Breast epithelium (tissue), 4 donors: ENCODE measurements around the gene PGS1. TPM values are rescaled to one million over a fixed set of nuclear protein-coding genes. Genes with fewer than 3 reads are reported as not detected.
A peak's percentile ranks its signal among the peaks of the same experiment; 100 is the strongest.

ENCODE experiments used
- DNase-seq, 2 donors: peaks; one replicate each; pipeline ENCODE4 v3.0.0-alpha.2; 2019; ENCODE audit warnings: low spot score in 2 of 2
- H3K27ac ChIP-seq, 2 donors: fragments of 200-600 bp; sonication (generic) in 1 of 2; one replicate each; pipeline ENCODE4 v1.5.1; 2016 to 2019; ENCODE audit warnings: mild to moderate bottlenecking in 1 of 2
- H3K27me3 ChIP-seq, 2 donors: fragments of 200-600 bp; sonication (generic) in 1 of 2; one replicate each; pipeline versions ENCODE4 v1.5.1 to v1.6.0; 2017 to 2019; ENCODE audit warnings: control low read depth in 1 of 2, mild to moderate bottlenecking in 1 of 2
- H3K36me3 ChIP-seq: fragments of 200-600 bp; one replicate; pipeline ENCODE4 v1.5.1; 2019
- H3K4me1 ChIP-seq, 2 donors: fragments of 200-600 bp; sonication (generic); one replicate each; pipeline ENCODE4 v1.5.1; 2016 to 2019; ENCODE audit warnings: control low read depth in 1 of 2
- H3K4me3 ChIP-seq, 3 donors: fragments of 200-600 bp; sonication (generic); 1 replicate in 2 of 3; 2 replicates in 1 of 3; pipeline ENCODE4 v1.5.1; 2016 to 2019; ENCODE audit warnings: mild to moderate bottlenecking in 3 of 3, moderate library complexity in 2 of 3
- H3K9me3 ChIP-seq, 2 donors: fragments of 200-600 bp; sonication (generic) in 1 of 2; one replicate each; pipeline ENCODE4 v1.5.1; 2016 to 2019; ENCODE audit warnings: control low read depth in 1 of 2
- POLR2A ChIP-seq: fragments of 450-650 bp; IDR thresholded peaks from one replicate; pipeline ENCODE4 v1.6.1; 2016; ENCODE audit warnings: antibody characterized with exemption, mild to moderate bottlenecking, moderate library complexity
- POLR2AphosphoS5 ChIP-seq, 3 donors: sonication (generic); formaldehyde crosslinking; IDR thresholded peaks; one replicate each; pipeline ENCODE4 v1.6.1; 2017; ENCODE audit warnings: antibody characterized with exemption in 3 of 3
- intact Hi-C: fragments of 100-400 bp; cut with DNase I; formaldehyde crosslinking; loops from one replicate; pipeline ENCODE4 v1.15.1; 2023; ENCODE audit warnings: low total_unique reads
- total RNA-seq, 3 donors: library from RNA; depleted of rRNA; stranded (reverse); fragments of >200 nt; gene quantifications; one replicate each; pipeline ENCODE4 v1.1.0, GENCODE V29; 2016
- TF ChIP-seq, protein P1 (sequence below), 3 donors: fragments of 450-650 bp; IDR thresholded peaks; one replicate each; pipeline ENCODE4 v1.5.1; 2016 to 2017; ENCODE audit warnings: antibody characterized with exemption in 3 of 3, mild to moderate bottlenecking in 3 of 3, moderate library complexity in 3 of 3

PGS1 gene
- total RNA-seq, 3 donors from 2014 or later, result 33.9 to 58.7 (median 50.2) TPM

DNA sequence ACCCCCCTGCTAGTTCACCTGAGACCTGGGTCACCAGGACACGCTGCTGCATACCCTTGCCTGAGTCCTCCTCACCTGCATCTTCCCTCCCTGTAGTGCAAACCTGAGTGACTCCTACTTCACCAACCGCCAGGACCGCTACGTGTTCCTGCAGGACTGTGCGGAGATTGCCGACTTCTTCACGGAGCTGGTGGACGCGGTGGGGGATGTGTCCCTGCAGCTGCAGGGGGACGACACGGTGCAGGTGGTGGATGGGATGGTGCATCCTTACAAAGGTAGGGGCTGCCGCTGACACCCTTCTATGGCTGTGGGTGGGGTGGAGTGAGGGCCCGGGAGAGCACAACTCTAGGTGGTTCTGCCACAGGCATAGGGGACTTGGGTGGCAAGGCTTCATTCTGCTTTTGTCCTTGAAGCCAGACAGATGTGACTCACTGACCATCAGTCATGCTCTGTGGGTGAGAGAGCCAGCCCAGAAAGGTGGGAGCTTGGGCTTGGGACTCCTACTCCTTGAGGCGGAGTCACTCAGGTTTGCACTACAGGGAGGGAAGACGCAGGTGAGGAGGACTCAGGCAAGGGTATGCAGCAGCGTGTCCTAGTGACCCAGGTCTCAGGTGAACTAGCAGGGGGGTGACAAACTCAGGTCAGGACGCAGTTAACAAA lies 22.3 kb downstream of the PGS1 start:
- peaks cover 6% of the 10 kb centered on the region for H3K36me3 ChIP-seq
- H3K27ac ChIP-seq, result peak overlapping the region; percentile 64 to 76
- peaks cover 4 to 15% of the 10 kb centered on the region in 2 donors for H3K4me1 ChIP-seq
- no peak overlapping the region for H3K4me3 ChIP-seq
- intact Hi-C loops, result no loop called here
- H3K9me3 ChIP-seq, result no peaks in the 10 kb centered on the region
- no peak for DNase-seq
- H3K27me3 ChIP-seq, result no peaks in the 10 kb centered on the region
- TF ChIP-seq POLR2AphosphoS5 (IDR thresholded peaks at IDR 0.05), result no peak
- TF ChIP-seq POLR2A, result no peak
- TF ChIP-seq, protein P1, sequence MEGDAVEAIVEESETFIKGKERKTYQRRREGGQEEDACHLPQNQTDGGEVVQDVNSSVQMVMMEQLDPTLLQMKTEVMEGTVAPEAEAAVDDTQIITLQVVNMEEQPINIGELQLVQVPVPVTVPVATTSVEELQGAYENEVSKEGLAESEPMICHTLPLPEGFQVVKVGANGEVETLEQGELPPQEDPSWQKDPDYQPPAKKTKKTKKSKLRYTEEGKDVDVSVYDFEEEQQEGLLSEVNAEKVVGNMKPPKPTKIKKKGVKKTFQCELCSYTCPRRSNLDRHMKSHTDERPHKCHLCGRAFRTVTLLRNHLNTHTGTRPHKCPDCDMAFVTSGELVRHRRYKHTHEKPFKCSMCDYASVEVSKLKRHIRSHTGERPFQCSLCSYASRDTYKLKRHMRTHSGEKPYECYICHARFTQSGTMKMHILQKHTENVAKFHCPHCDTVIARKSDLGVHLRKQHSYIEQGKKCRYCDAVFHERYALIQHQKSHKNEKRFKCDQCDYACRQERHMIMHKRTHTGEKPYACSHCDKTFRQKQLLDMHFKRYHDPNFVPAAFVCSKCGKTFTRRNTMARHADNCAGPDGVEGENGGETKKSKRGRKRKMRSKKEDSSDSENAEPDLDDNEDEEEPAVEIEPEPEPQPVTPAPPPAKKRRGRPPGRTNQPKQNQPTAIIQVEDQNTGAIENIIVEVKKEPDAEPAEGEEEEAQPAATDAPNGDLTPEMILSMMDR (IDR thresholded peaks at IDR 0.05), result no peak

DNA sequence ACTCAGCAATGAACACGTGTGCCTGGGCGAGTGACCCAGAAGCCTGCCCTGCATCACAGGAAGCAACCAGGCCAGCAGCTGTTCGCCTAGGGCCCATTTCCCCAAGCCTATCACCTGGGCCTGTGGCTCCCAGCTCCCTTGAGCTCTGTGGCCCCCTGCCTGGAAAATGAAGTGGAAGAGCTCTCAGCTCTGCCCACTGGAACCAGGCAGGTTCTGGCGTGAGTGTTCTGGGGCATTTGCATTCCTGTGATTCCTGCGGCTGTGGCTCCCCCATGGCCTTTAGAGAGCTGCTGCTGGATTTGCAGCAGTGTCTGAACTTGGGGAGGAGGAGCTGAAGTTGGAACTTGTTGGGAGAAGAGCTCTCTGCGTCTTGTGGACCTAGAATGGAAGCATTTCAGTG lies 22.8 kb downstream of the PGS1 start:
- H3K36me3 ChIP-seq, result peaks cover 6% of the 10 kb centered on the region

DNA sequence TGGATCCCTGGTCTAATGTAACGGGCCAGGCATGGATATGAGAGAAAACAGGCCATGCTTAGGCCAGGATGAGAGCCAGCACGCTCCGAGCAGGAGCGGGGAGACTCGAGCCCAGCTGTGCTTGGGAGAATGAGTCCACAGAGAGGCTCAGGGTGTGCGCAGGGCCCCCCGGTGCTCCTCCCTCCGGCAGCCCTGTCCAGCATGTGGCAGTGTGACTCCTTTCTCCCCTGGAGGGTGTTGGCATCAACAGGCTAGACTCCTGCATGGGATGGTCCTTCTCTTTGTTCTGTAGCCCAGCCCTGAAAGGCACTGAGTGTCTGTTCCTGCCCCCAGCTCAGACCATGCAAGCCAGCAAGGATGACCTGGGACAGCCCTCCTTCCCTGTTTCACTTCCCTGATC lies 23.4 kb downstream of the PGS1 start:
- H3K4me1 ChIP-seq, result peaks cover 4 to 15% of the 10 kb centered on the region in 2 donors
- H3K36me3 ChIP-seq, result peaks cover 6% of the 10 kb centered on the region
- TF ChIP-seq POLR2AphosphoS5 (IDR thresholded peaks at IDR 0.05), result no peak
- no peak for TF ChIP-seq POLR2A
- TF ChIP-seq, protein P1 (IDR thresholded peaks at IDR 0.05), result no peak
- no peak for DNase-seq
- peak overlapping the region; percentile 64 to 72 for H3K27ac ChIP-seq
- no peaks in the 10 kb centered on the region for H3K27me3 ChIP-seq
- intact Hi-C loops, result no loop called here
- H3K4me3 ChIP-seq, result no peak overlapping the region
- H3K9me3 ChIP-seq, result no peaks in the 10 kb centered on the region

More for the DNA sequence above, 22.8 kb downstream of the PGS1 start:
- H3K27ac ChIP-seq, result peak overlapping the region; percentile 64 to 76
- no peaks in the 10 kb centered on the region for H3K9me3 ChIP-seq
- DNase-seq, result peak in 1 of 2 donors; percentile 81
- no peaks in the 10 kb centered on the region for H3K27me3 ChIP-seq
- H3K4me1 ChIP-seq, result peaks cover 4 to 15% of the 10 kb centered on the region in 2 donors
- intact Hi-C loops, result no loop called here
- TF ChIP-seq POLR2A (no peak), POLR2AphosphoS5 (IDR thresholded peaks at IDR 0.05) (no peak)
- TF ChIP-seq, protein P1 (IDR thresholded peaks at IDR 0.05), result no peak
- H3K4me3 ChIP-seq, result no peak overlapping the region

DNA sequence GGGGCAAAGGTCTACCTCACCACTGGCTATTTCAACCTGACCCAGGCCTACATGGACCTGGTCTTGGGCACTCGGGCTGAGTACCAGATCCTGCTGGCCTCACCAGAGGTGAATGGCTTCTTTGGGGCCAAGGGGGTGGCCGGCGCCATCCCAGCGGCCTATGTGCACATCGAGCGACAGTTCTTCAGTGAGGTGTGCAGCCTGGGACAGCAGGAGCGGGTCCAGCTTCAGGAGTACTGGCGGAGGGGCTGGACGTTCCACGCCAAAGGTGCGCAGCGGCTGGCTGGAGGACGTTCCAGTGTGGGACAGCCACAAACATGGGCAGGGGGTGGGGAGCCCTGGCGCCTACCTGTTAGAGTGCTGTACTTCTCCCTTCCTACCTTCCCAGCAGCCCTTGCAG lies 25.4 kb downstream of the PGS1 start:
- TF ChIP-seq POLR2AphosphoS5 (IDR thresholded peaks at IDR 0.05) (no peak), POLR2A (no peak)
- TF ChIP-seq, protein P1 (IDR thresholded peaks at IDR 0.05), result no peak
- DNase-seq, result no peak
- Histone ChIP-seq H3K27ac (no peak overlapping the region), H3K27me3 (no peaks in the 10 kb centered on the region), H3K36me3 (peaks cover 6% of the 10 kb centered on the region), H3K9me3 (no peaks in the 10 kb centered on the region), H3K4me3 (no peak overlapping the region), H3K4me1 (peaks cover 0 to 3% of the 10 kb centered on the region in 2 donors)
- intact Hi-C loops, result no loop called here

DNA sequence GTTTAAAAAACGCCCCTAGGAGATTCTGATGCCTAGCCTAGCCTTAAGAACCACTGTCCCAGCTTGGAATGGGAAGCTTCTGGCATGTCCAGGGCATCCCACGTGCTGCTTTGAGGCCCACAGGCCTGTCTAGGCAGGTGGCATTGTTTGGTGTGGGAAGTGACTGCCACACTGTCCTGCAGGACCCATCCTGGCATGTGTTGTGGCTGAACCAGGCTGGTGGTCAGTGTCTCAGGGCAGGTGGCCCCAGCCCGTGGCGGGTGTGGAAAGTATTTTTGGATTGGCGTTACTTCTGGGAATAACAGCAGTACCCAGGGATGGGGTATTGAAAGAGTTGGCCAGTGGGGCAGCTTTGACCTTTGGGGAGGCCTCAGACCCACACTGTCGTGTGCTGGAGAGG lies 27.9 kb downstream of the PGS1 start:
- intact Hi-C loops, result no loop called here
- H3K36me3 ChIP-seq, result no peaks in the 10 kb centered on the region
- no peak overlapping the region for H3K4me3 ChIP-seq
- H3K27ac ChIP-seq, result no peak overlapping the region
- no peak for DNase-seq
- H3K4me1 ChIP-seq, result no peaks in the 10 kb centered on the region
- TF ChIP-seq, protein P1 (IDR thresholded peaks at IDR 0.05), result no peak
- TF ChIP-seq POLR2A (no peak), POLR2AphosphoS5 (IDR thresholded peaks at IDR 0.05) (no peak)
- no peaks in the 10 kb centered on the region for H3K9me3 ChIP-seq
- no peaks in the 10 kb centered on the region for H3K27me3 ChIP-seq
